HG03439 (cell line): ENCODE measurements around the gene IDH2.

Experiments used
- ATAC-seq: cut with Tn5 transposase; IDR thresholded peaks from one replicate; pipeline ENCODE4 v1.9.1; 2021; ENCODE audit warnings: mild to moderate bottlenecking, moderate library complexity; ENCODE audit not compliant: unreplicated experiment

IDH2 gene

GRCh38 chr15:90064911-90065681 lies 37.2 kb downstream of the IDH2 start:
- no peak for ATAC-seq

DNA sequence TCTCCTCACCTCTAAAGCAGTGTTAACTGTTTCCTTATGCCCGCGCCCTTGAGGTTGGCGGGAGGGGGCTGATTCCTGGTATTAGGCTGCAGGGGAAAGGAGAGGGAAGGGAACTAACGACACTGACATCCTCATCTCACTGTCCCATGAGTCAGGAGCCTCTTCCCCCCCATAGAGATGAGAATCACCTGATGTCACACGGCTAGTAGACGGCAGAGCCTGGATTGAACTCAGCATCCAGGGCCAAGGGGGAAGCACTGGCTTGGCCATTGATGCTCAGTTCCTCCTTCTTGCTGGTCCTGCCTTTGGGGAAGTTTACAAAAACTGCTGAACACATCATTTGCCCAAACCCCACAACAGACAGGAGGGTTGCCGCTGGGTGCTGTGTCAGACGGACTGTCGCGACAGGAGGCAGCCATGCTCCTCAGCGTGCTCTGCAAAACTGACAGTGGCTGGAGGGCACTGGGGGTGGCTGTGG lies 38.5 kb downstream of the IDH2 start:
- no peak for ATAC-seq

DNA sequence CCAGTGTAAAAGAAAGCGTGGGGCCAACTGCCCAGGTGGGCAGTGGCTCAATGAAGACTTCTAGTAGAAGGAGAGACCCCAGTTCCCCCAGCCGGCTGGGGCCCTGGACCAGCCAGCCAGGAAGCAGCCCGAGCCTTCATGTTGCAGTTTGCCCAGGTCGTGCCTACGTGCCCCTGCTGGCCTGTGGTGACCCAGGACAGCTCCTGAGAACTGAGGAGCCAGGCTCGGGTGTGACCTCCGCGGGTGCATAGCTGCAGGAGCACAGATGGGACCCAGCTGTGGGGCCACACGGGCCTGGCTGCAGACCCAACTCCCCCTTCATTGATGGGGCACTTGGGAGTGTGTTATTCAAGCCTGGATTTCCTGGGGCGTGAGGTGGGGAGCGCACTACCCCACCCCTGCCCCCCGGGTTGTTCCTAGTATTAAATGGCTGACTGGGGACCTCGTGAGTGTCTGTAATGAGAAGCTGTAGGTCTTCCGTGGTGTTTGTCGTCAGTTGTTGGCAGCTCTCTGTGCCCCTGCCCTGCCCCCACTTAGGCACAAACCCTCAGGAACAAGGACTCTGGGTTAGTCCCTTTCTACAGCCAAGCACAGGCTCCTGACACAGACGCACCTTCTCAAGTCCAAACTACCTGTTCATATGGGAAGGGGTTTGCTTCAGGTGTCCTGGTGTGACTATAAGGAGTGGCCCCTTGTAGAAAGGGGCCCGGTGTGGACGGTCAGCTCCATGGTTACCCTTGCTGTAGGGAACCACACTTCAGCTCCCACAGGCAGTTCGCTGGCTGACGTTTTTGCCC lies 39.1 kb downstream of the IDH2 start:
- ATAC-seq = no peak

- ATAC-seq = no peak
Measured at GRCh38 chr15:90062462-90062932, 39.8 kb downstream of the IDH2 start.

DNA sequence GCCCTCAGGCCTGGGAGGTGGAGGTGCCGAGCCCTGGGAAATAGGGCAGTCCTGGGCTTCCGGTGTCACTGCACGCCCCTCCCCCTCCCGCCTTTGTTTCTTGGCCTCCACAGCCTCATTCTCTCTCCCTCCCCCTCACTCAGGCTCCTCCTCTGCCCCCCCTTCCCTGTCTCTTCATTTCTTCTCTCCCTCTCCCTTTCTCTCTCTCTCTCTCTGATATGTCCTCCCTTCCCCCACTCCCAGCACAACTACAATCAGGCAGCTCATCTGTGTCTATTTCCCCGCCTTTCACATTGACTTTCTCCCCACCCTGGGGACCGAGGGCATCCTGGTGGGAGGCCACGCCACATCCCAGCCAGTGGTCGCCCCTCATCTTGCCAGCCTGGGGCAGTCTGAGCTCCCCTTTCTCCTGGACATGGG lies 40.2 kb downstream of the IDH2 start:
- no peak for ATAC-seq

GRCh38 chr15:90060797-90061196 lies 41.5 kb downstream of the IDH2 start:
- ATAC-seq = no peak

GRCh38 chr15:90059208-90059985 lies 42.9 kb downstream of the IDH2 start:
- peak; percentile 89 for ATAC-seq

DNA sequence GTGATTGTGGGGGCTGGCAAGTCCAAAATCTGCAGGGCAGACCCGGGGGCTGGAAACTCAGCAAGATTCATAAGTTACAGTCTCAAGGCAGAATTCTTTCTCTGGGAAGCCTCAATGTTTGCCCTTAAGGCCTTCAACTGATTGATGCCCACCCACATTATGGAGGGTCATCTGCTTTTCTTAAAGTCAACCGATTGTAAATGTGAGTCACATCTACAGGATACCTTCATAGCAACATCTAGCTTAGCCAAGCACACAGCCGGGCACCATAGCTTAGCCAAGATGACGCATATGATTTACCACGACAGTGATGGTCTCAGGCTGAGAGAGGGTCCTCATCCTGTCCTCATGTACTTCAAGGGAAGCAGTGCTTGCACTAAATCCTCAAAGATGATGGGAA lies 43.5 kb downstream of the IDH2 start:
- no peak for ATAC-seq

GRCh38 chr15:90058308-90058707 lies 44.0 kb downstream of the IDH2 start:
- ATAC-seq = no peak

DNA sequence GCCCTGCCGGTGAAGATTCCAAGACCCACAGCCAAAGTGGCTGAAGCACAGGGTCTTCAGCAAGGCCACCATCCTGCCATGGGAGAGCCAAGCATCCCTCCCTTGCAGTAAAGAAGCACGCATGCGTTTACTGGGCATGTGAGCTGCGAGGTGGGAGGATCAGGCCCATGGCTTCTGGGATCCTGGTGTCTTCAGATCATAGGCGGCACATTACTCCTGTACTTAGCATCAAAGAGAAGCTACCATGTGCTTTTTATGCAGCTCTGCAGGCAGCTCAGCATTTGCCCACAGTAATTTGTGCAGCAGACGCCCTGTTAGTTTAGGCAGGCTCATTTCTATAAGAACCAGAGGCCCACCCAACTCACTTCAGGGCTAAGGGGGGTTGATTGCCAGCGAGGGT lies 45.7 kb downstream of the IDH2 start:
- no peak for ATAC-seq

- no peak for ATAC-seq
Measured at GRCh38 chr15:90055182-90055581, 47.1 kb downstream of the IDH2 start.

- no peak for ATAC-seq
Measured at GRCh38 chr15:90054618-90055097, 47.6 kb downstream of the IDH2 start.

- ATAC-seq = no peak
Measured at GRCh38 chr15:90053685-90054466, 48.4 kb downstream of the IDH2 start.

- ATAC-seq = no peak
Measured at GRCh38 chr15:90051874-90052273, 50.4 kb downstream of the IDH2 start.

DNA sequence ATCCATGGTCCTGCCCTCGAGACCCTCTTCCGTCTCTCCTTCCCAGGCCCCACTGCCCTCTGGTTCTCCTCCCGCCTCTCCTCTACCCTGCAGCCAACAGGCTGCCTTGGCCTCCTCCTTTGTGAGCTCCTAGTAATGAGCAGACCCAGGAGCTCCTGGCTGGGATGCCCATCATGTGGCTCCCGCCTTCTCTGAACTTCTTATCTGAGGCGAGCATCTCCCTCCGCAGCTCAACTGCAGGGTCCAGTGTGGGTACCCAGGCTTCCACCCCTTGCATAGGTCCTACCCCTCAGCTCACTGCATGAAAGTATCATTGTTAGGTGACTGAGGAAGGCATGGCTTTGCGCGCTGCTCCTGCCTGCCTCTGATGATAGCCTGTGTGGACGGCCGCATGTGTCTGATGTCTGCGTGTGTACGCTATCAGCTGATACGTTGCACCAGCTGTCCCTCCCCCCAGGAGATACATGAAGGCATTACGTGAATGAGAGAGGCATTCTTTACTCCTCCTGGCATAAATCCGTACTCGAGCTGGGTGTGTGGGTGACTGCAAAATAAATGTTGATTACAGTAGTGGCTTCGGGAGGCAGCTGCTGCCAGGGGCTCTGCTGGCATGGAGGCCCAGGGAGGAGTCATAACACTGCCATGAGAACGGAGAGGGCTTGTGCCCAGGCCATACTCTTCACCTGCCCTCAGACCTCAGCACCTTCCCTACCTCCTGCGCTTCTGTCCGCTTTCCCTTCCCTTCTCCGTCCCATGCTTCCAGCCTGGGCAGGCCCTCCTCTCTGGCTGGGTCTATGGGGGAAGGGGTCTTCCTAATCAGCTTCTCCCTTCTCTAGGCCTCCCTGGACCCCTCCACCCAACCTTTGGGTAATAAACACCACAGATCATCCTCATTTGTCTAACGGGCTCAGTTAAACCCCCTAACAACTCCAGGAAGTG lies 52.3 kb downstream of the IDH2 start:
- ATAC-seq = no peak

- ATAC-seq = no peak
Measured at GRCh38 chr15:90049030-90049429, 53.2 kb downstream of the IDH2 start.

GRCh38 chr15:90047956-90048575 lies 54.2 kb downstream of the IDH2 start:
- ATAC-seq = no peak

DNA sequence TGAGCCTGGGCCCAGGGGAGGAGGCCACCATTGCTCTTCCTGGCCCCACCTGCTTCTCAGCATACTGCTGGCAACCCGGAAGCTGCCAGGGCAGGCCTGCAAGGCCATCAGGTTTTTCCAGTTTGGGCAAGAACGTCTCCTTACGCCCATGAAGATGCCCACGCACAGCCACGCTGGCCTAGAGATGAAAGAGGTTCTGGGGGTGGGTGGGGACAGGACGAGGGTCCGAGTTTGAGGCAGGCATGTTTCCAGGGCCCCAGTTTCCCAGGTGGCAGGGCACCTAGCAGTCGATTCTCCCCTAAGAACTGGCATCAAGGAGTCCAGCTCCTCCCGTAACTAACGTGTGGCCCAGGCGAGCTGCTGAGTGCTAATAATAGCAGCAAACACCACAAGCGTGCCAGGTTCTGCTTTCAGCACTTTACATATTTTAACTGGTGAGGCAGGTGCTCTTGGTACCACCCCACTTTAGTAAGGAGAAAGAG lies 55.3 kb downstream of the IDH2 start:
- ATAC-seq = no peak

GRCh38 chr15:90046289-90046688 lies 56.0 kb downstream of the IDH2 start:
- no peak for ATAC-seq
